ENCODE data around the gene FBXO44. TPM values are rescaled to one million over a fixed set of nuclear protein-coding genes. Genes with fewer than 3 reads are reported as not detected.

The FBXO44 gene
- total RNA-seq, 1 experiment from 2014 or later, result 5.2 TPM

DNA sequence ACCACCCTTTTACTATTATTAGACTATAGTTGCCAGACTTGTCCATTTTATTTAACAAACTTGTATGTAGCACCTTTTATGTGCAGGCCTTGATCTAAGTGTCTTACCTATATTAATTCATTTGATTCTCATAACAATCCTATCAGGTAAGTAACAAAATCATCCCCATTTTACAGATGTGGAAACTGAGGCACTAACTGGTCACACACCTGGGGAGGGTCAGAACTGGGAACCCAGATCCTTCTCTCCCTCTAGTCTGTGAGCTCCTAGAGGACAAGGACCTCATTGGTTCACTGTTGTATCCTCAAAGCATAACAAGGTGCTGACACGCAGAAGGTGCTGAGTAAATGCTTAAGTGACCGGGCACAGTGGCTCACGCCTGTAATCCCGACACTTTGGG lies 15.3 kb upstream of the FBXO44 start:
- no peak for DNase-seq (ENCODE audit: low read depth)

DNA sequence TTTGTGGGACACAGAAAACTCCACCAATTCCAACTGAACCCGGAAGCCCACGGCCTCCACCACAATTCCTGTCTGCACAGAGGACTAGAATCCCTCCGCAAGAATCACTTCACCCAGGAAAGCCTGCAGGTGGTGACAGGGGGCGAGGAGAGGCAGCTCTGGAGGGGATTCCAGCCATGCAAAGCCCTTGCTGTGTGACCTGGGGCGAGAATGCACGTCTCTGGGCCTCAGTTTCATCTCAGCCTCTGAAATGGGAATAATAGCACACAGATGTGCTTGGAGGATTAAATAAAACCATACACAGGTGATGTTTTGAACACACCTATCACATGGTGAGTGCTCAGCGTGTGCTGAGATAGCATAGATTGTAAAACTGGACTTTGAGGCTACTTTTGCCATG lies 14.6 kb upstream of the FBXO44 start:
- DNase-seq (ENCODE audit: low read depth), result no peak

GRCh38 chr1:11640944-11641343 lies 13.7 kb upstream of the FBXO44 start:
- DNase-seq (ENCODE audit: low read depth), result no peak

DNA sequence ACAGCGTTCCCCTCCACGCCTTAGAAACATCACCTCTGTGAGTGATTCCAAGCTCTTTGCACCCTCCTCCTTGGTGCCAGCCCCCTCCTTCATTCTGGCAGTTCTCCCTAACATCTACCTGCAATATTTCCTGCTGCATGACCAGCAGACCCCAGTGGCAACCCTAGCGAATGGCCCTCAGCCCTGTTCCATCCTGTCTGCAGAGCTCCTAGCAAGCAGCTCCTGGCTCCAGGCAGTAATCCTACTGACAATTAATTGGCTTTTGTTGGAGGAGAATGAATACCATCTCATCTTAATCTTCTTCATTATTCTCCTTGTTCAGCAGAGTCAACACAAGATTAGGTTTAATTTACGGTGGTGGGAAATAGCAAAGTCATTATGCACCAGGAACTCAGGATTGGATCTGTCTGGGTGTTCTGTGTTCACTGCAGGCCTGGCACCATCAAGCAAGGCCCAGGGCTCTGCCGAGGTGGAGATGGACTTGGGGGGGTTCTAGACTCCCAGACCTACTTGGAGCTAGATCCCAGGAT lies 12.8 kb upstream of the FBXO44 start:
- DNase-seq (ENCODE audit: low read depth), result no peak

GRCh38 chr1:11642418-11643017 lies 12.2 kb upstream of the FBXO44 start:
- peak; percentile 35 for DNase-seq (ENCODE audit: low read depth)

GRCh38 chr1:11643782-11644181 lies 10.9 kb upstream of the FBXO44 start:
- DNase-seq (ENCODE audit: low read depth), result no peak

DNA sequence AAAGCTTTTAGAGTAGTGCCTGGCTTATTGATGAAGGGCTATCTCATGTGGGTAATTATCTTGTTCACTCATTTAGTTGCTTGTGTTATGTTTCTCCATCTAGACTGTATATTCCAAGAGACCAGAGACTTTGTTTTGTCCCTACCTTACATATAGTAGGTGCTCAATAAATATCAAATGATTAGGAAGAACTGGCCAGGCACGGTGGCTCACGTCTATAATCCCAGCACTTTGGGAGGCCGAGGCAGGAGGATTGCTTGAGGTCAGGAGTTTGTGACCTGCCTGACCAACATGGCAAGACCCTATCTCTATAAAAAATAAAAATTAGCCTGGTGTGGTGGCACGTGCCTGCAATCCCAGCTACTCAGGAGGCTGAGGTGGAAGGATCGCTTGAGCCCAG lies 9.4 kb upstream of the FBXO44 start:
- DNase-seq (ENCODE audit: low read depth), result no peak

GRCh38 chr1:11645670-11646265 lies 8.9 kb upstream of the FBXO44 start:
- DNase-seq (ENCODE audit: low read depth), result peak; percentile 62

GRCh38 chr1:11646317-11646716 lies 8.4 kb upstream of the FBXO44 start:
- no peak for DNase-seq (ENCODE audit: low read depth)

GRCh38 chr1:11647333-11647732 lies 7.3 kb upstream of the FBXO44 start:
- DNase-seq (ENCODE audit: low read depth), result no peak

DNA sequence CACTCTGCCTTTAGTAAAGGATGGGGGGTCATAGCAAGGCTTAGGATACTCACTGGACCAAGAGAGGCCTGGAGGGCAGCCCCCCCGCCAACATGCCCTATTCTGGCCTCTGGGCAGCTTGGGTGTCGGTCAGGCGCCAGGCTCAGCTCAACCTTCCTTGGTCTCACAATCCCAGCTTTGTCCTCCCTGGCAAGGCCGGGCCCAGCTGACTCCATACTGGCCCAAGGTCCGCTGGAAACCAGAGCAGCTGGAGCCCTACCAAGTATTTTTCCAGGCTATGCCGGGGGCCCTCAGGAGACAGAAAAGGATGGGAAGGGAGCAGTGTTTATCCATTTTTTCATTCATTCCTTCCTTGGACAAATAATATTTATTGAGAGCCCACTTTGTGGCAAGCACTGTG lies 6.6 kb upstream of the FBXO44 start:
- no peak for DNase-seq (ENCODE audit: low read depth)

DNA sequence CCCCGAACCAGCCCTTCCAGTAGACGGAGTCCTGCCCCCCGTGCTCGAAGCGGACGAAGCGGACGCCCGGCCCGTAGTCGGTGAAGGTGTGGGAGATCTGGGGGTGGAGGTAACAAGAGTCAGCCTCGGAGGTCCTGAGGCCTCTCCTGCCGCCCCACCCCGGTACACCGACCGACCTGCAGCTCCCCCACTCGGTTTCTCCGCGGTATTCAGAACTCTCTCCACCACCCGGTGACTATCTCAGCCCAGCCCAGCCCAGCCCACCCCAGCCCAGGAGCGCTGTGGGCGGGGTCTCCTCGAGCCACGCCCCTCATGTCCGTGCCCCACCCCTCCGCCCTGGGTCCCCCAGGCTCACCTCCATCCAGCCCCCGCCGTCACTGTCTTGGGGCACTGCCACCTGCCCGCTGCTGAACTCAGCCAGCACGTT lies 5.9 kb upstream of the FBXO44 start:
- DNase-seq (ENCODE audit: low read depth), result no peak

- no peak for DNase-seq (ENCODE audit: low read depth)
Measured at GRCh38 chr1:11649237-11649623, 5.4 kb upstream of the FBXO44 start.

DNA sequence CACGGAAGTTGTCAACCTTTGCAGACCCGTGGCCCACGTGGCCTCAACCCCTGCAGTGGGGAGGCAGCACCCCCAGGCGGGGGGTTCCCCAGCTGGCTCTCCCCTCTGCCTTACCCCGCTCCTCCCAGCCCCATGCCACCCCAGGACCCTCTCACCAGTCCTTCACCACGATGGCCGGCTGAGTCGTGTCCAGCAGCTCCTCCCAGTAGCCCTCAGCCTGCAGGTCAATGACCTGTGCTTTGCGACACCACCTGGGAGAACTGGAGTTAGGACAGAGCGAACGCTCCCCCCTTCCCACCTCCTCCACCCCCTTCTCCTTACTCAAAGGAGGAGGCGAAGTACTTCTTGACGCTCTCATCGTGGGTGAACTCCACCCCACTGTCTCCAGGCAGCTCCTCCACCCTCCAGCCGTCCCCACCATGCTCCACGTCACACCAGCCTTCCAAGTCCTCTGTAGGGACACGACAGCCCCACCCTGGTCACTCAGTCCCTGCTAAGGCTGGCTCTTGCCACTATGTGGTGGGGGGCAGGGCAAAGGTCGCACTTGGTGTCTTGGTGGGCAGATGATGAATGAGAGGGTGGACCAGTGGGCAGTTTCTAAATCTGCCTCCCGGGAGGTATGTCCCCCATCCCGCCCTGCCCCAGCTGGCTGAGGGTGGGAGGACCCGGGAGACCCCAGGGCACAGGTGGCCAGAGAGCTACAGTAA lies 4.9 kb upstream of the FBXO44 start:
- DNase-seq (ENCODE audit: low read depth), result no peak

DNA sequence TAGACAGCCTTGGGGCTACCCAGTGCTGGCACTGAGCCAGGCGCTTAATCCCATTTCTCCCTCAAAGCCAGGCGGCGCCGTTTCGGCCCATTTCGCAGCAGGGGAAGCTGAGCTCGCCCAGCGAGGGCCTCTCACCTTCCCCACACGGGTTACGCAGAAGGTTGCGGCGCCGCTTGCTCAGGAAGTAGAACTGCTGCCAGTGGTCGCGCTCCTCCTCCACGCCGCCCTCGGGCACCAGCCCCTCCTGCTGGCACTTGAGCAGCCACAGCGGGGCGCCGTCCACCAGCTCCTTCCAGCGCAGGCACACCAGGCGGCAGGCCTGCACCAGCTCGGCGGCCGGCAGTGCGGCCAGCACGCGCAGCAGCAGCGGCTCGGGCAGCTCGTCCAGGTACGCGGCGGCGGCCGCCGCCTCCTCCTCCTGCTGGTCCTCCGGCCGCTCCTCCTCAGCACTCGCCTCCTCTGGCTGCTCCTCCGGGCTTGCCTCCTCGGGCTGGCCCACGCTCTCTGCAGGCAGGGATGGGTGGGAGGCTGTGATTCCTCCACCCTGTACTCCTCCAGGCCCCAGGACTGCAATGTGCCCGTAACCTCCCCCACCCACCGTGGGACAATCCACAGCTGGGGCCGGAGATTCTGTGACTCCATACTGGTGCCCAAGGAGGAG lies 4.2 kb upstream of the FBXO44 start:
- DNase-seq (ENCODE audit: low read depth), result peak; percentile 43

DNA sequence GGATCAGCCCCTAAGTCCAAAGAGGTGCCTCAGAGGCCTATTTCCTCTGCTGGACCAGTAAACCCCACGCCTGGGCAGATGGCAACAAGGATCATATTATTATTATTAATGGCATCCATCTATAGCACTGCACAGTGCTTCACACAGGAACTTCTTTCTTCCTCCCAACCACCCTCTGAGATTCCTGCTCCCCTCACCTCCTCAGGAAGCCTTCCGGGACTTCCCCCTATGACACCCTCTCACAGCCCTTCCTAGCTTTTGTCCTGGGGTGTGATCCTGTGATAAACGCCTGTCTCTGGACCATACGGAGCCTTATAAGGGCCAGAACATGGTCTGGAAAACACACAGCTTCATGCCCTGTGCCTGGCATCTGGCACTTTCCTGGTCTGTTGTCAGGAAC lies 3.7 kb upstream of the FBXO44 start:
- no peak for DNase-seq (ENCODE audit: low read depth)

DNA sequence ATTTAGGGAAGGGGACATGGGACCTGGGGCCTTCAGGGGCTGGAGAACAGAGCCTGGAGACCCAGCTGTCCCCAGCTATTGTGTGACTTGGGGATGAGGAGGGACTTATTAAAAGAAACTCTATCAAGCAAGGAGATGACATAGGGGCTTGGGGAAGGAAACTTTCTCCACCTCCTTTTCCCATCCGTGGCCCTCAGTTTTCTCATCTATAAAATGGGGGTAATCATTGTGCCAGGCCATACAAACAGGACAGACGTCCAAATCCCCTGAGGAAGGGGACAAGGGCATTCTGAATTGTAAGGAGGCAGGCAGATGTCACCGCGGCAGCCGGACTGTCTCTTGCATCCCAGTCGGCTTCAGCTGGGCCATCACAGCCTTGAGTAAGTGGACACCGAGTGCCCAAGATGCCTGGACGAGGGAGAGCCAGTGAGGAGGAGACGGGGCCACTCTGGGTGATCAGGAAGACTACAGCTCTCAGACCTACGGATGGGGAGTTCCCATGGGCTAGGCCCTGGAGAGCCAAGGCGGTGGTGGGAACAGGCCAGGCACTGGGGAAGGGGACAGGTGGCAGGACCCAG lies 2.4 kb upstream of the FBXO44 start:
- DNase-seq (ENCODE audit: low read depth), result no peak

DNA sequence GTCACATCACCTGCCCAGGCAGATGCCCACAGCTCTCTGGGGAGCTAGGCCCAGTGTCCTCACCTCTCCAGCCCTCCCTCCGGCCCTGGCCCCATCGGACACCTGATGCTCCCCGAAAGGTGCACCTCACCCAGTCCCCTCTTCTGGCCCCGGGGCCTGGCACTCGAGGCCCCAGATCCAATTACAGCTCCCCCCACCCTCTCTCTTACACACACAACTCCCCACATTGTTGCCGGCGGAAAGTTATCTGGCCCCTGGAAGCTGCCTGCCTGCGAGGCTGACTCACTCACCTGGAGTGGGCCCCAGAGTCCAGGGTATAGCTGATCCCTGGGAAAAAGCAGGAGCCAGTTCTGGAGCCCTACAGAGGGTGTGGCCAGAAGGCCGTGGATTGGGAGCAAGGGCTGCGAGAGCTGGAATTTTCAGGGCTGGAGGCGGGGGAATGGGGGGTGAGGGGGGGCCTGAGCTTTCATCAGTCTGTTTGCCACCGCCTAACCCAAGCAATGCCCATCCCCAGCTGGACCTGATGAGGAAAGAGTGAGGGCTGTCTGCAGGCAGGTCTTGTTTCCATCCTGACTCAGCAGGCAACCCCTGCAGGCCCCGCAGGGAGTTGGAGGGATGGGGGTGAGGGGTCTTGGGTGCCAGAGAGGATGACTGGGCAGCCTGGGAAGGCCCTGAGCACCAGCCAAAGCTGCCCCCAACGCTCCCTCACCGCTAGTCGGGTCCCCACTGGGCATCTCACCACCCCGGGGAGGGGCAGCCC lies 1.4 kb upstream of the FBXO44 start:
- no peak for DNase-seq (ENCODE audit: low read depth)

DNA sequence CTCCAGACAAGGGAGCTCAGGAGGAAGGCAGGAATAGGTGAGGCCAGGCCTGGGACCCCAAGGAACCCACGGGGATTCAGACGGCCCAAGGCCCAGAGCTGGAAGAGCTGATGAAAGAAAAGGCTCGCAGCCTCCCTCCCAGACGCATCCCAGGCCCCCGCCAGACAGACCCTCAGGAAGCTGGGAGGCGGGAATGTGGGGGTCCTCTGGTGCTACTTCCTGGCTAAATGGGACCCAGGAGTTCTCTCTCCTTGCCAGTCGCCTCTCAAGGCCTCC lies 878 bp upstream of the FBXO44 start:
- no peak for DNase-seq (ENCODE audit: low read depth)

DNA sequence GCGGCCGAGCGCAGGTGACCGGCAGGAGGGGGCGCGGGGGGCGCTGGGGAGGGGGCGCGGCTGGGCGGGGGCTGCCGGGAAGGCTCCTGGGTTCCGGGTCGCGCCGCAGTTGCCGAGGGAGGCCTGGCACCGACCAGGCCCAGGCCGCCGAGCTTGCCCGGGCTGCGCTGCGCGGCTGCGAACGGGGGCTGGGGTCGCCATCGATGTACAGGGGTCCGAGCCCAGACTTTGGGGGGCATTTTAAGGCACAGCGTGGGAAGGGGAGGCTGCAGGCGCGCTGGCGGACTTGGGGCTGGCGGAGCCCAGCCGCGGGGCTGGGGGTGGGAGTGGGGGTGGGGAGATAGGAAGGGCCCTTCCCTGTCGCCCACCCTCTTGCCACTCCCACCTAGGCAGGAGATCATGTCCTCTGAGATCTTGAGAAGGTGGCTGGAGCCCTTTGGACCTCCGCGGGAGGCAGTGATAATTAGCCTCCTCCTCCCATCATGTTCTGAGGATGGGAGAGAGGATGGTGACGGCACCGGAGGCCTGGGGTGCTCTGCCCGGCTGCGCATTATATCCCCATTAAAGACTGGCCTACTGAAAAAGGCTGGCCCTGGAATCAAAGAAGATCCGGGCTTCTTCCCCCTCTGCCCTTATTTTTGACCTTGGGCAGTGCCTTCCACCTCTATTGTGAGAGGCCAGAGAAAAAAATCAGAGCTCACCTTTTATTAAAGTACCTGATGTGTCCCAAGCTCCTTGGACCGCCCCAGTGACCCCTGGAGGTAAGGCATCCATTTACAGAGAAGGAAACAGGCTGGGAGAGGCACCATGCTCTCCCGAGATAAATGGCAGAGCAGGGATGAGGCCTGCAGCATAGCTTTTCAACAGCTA lies 497 bp downstream of the FBXO44 start:
- peak; percentile 12 for DNase-seq (ENCODE audit: low read depth)

GRCh38 chr1:11657654-11658053 lies 3.0 kb downstream of the FBXO44 start:
- DNase-seq (ENCODE audit: low read depth), result no peak

Data from LHCN-M2 (cell line).